BLaER1 treated with 17β-estradiol and CSF1 and Interleukin-3, amounts not matched to agents 10 nM and 100 nM (cell line): ENCODE measurements around the gene GFRA4.

Experiments used
- H3K27ac ChIP-seq, 11 experiments: shearing (Covaris generic); formaldehyde crosslinking; 2 replicates each; pipeline ENCODE4 v1.8.1; 2022
- H3K27me3 ChIP-seq, 11 experiments: shearing (Covaris generic); formaldehyde crosslinking; 2 replicates each; pipeline ENCODE4 v1.8.1; 2022
- H3K36me3 ChIP-seq, 11 experiments: shearing (Covaris generic); formaldehyde crosslinking; 2 replicates each; pipeline ENCODE4 v1.8.1; 2022
- H3K4me1 ChIP-seq, 10 experiments: shearing (Covaris generic); formaldehyde crosslinking; 2 replicates each; pipeline ENCODE4 v1.8.1; 2022
- H3K4me2 ChIP-seq, 11 experiments: shearing (Covaris generic); formaldehyde crosslinking; 2 replicates each; pipeline ENCODE4 v1.8.1; 2022
- H3K4me3 ChIP-seq, 10 experiments: shearing (Covaris generic); formaldehyde crosslinking; 2 replicates each; pipeline ENCODE4 v1.8.1; 2022
- H3K9ac ChIP-seq, 11 experiments: shearing (Covaris generic); formaldehyde crosslinking; 2 replicates each; pipeline ENCODE4 v1.8.1; 2022
- H3K9me3 ChIP-seq, 11 experiments: shearing (Covaris generic); formaldehyde crosslinking; replicated peaks in 1 of 11; 2 replicates each; pipeline ENCODE4 v1.8.1; 2022
- H4K20me1 ChIP-seq, 11 experiments: shearing (Covaris generic); formaldehyde crosslinking; 2 replicates each; pipeline ENCODE4 v1.8.1; 2022
- Cebpa-rat ChIP-seq, 11 experiments: shearing (Covaris generic); IDR thresholded peaks; 2 replicates each; pipeline ENCODE4 v1.8.1; 2022

Gene GFRA4

DNA sequence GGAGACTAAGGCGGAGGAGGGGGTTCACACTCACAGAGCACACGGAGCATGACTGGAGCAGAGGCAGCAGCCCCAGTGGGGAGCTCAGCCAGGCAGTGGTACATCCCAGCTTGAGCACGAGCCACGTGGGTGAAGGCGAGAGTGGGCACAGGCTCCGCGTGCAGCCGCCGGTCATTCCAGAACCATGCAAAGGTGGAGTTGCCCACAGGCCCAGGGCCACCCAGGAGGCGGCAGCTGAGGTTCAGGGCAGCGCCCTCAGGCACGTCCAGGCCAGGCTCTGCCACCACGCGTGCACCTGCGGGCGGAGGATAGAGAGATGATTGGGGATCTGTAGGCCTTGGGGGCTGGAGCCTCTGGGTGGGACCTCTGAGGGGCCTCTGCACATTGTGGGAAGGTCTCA lies 28.1 kb upstream of the GFRA4 start:
- no peak overlapping the region for H3K9ac ChIP-seq
- peaks cover 0 to 18% (median 9%) of the 10 kb centered on the region in 10 experiments; a peak in 10 of 20 replicates for H3K4me1 ChIP-seq
- no peak overlapping the region for H3K4me2 ChIP-seq
- TF ChIP-seq Cebpa-rat (IDR thresholded peaks at IDR 0.05) = no peak
- no peak overlapping the region for H3K27ac ChIP-seq
- peaks cover 0 to 98% (median 0%) of the 10 kb centered on the region in 11 experiments; a peak in 8 of 22 replicates for H4K20me1 ChIP-seq
- H3K9me3 ChIP-seq = peaks cover 0 to 3% (median under 1%) of the 10 kb centered on the region in 11 experiments; a peak in 6 of 22 replicates
- H3K27me3 ChIP-seq = no peaks in the 10 kb centered on the region
- no peak overlapping the region for H3K4me3 ChIP-seq
- H3K36me3 ChIP-seq = peaks cover 0 to 89% (median 0%) of the 10 kb centered on the region in 11 experiments; a peak in 5 of 22 replicates

DNA sequence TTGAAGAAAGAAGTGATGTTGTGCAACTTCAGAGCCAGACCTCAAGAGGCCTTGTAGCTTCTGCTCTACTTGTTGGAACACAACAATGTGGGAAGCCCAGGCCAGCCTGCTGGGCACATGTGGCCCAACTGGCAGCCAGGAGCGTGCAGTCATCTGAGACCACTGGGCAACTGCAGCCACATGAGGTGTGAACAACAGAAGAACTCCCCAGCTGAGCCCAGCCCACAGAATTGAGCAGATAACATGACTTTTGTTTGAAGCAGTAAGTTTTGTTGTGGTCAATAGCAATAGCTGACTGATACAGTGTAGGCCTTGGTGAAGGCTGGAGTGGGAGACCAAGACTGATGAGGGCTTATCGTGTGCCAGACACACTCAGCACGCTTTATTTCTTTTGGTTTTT lies 27.2 kb upstream of the GFRA4 start:
- TF ChIP-seq Cebpa-rat (IDR thresholded peaks at IDR 0.05) = no peak

DNA sequence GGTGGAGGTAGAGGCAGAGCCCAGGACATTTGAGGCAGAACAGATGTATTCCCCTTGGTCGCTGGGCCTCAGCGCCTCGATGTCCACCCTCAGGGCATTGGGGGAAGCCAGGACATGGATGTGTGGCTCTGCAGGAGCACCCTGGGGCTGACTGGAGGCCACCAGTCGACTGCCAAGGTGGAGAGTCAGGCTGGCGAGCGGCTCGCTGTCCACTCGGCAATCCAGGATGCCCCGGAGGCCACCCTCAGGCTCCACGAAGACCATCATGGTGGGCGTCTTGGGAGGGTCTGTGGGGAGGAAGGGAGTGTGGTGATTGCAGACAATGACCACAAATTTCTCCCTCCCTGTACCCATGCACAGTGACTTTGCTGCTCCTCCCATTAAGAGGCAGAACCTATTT lies 26.8 kb upstream of the GFRA4 start:
- peaks cover 0 to 77% (median 0%) of the 10 kb centered on the region in 11 experiments; a peak in 5 of 22 replicates for H3K36me3 ChIP-seq
- H3K4me2 ChIP-seq = no peak overlapping the region
- H3K9ac ChIP-seq = no peak overlapping the region
- H3K27ac ChIP-seq = no peak overlapping the region
- H4K20me1 ChIP-seq = peaks cover 0 to 87% (median 0%) of the 10 kb centered on the region in 11 experiments; a peak in 8 of 22 replicates
- H3K4me1 ChIP-seq = peaks cover 0 to 18% (median 9%) of the 10 kb centered on the region in 10 experiments; a peak in 10 of 20 replicates
- TF ChIP-seq Cebpa-rat (IDR thresholded peaks at IDR 0.05) = no peak
- no peaks in the 10 kb centered on the region for H3K9me3 ChIP-seq
- peaks cover 0 to 5% (median 0%) of the 10 kb centered on the region in 11 experiments; a peak in 1 of 22 replicates for H3K27me3 ChIP-seq
- H3K4me3 ChIP-seq = no peak overlapping the region

More for the DNA sequence above, 27.2 kb upstream of the GFRA4 start:
- Histone ChIP-seq H3K27me3 (0 out of 22 replicates have a peak, but pooled peaks cover 0 to 1% (median 0%) of the 10 kb centered on the region in 11 experiments), H3K4me1 (peaks cover 0 to 18% (median 9%) of the 10 kb centered on the region in 10 experiments; a peak in 10 of 20 replicates), H3K4me2 (no peak overlapping the region), H3K27ac (no peak overlapping the region), H3K9me3 (no peaks in the 10 kb centered on the region), H3K36me3 (peaks cover 0 to 82% (median 0%) of the 10 kb centered on the region in 11 experiments; a peak in 5 of 22 replicates), H3K9ac (no peak overlapping the region), H3K4me3 (no peak overlapping the region), H4K20me1 (peaks cover 0 to 92% (median 0%) of the 10 kb centered on the region in 11 experiments; a peak in 8 of 22 replicates)

DNA sequence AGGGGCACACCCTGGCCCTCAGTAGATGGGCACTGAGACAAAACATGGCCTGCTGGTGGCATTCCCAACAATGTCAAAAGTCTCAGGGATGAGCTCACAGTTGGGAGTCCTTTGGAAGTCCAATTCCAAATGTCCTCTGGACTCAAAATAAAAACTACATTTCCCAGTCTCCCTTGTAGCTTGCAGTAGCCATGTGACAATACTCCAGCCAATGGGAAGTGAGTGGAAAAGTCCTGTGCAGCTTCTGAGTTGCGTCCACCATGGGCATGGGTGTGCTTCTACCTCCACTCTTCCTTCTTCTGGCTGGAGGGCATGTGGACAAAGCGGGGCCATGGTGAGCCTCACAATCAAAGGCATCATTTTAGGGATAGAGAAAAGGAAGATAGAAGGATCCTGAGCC lies 24.5 kb upstream of the GFRA4 start:
- H3K36me3 ChIP-seq = peaks cover 0 to 54% (median 0%) of the 10 kb centered on the region in 11 experiments; a peak in 5 of 22 replicates
- H3K9ac ChIP-seq = no peak overlapping the region
- no peak overlapping the region for H3K4me2 ChIP-seq
- H3K4me3 ChIP-seq = no peak overlapping the region
- no peaks in the 10 kb centered on the region for H3K9me3 ChIP-seq
- H3K27me3 ChIP-seq = peaks cover 11 to 26% (median 14%) of the 10 kb centered on the region in 11 experiments
- H3K27ac ChIP-seq = no peak overlapping the region
- H4K20me1 ChIP-seq = peaks cover 0 to 64% (median 0%) of the 10 kb centered on the region in 11 experiments; a peak in 6 of 22 replicates
- H3K4me1 ChIP-seq = peaks cover 0 to 18% (median 9%) of the 10 kb centered on the region in 10 experiments; a peak in 10 of 20 replicates
- TF ChIP-seq Cebpa-rat (IDR thresholded peaks at IDR 0.05) = no peak

DNA sequence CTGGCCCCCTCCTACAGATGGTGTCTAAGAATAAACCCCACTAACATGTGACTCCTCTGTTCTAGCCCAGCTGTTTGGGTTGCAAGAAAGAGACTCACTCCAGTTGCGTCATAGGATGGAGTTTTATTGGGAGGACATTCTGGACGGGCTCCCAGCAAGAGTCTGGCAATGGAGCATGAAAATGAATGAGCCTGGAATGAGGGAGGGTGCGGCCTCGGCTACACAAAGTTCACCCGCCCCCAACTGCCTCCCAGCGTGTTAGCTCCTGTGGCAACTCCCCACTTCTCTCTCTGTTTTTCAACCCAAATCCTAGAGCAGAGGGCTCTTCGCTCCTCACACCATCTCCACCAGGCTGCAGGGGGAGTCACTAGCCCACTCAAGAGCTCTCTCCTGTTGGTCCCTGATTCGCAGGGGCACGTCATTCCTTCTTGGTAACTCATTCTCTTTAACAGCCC lies 23.7 kb upstream of the GFRA4 start:
- H3K27me3 ChIP-seq = peaks cover 18 to 34% (median 22%) of the 10 kb centered on the region in 11 experiments
- H3K36me3 ChIP-seq = peaks cover 0 to 46% (median 0%) of the 10 kb centered on the region in 11 experiments; a peak in 5 of 22 replicates
- peaks cover 0 to 18% (median 9%) of the 10 kb centered on the region in 10 experiments; a peak in 10 of 20 replicates for H3K4me1 ChIP-seq
- H4K20me1 ChIP-seq = peaks cover 0 to 57% (median 0%) of the 10 kb centered on the region in 11 experiments; a peak in 6 of 22 replicates
- H3K9ac ChIP-seq = no peak overlapping the region
- peak overlapping the region in 6 of 11 experiments; percentile 4 to 39 (median 21); a peak in 5 of 22 replicates for H3K4me2 ChIP-seq
- no peaks in the 10 kb centered on the region for H3K9me3 ChIP-seq
- peak in 1 of 11 experiments; percentile 50; a peak in 2 of 22 replicates for TF ChIP-seq Cebpa-rat (IDR thresholded peaks at IDR 0.05)
- H3K27ac ChIP-seq = no peak overlapping the region
- H3K4me3 ChIP-seq = no peak overlapping the region

DNA sequence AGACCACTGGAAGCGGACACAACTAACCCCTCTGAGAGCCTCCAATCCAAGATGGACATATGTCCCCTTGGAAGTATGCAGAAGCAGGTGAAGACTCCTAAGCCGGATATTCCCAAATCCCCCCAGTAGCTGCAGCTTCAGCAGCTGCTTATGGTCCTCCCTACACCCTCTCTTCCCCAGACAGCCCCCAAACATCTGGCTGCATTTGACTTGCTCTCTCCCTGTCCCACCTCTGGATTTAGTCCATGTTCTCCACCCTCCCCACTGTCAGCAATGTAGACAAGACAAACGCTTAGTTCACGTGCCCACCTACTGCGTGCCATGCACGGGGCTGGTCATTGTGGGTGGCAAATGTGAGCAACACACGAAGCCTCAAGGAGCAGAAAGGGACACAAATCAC lies 23.2 kb upstream of the GFRA4 start:
- peaks cover 23 to 39% (median 26%) of the 10 kb centered on the region in 11 experiments for H3K27me3 ChIP-seq
- H3K4me1 ChIP-seq = peaks cover 0 to 18% (median 9%) of the 10 kb centered on the region in 10 experiments; a peak in 10 of 20 replicates
- no peak overlapping the region for H3K27ac ChIP-seq
- H3K4me2 ChIP-seq = peak overlapping the region in 6 of 11 experiments; percentile 4 to 39 (median 21); a peak in 5 of 22 replicates
- no peak overlapping the region for H3K4me3 ChIP-seq
- peaks cover 0 to 52% (median 0%) of the 10 kb centered on the region in 11 experiments; a peak in 7 of 22 replicates for H4K20me1 ChIP-seq
- peaks cover 0 to 42% (median 0%) of the 10 kb centered on the region in 11 experiments; a peak in 5 of 22 replicates for H3K36me3 ChIP-seq
- no peaks in the 10 kb centered on the region for H3K9me3 ChIP-seq
- no peak for TF ChIP-seq Cebpa-rat (IDR thresholded peaks at IDR 0.05)
- no peak overlapping the region for H3K9ac ChIP-seq

DNA sequence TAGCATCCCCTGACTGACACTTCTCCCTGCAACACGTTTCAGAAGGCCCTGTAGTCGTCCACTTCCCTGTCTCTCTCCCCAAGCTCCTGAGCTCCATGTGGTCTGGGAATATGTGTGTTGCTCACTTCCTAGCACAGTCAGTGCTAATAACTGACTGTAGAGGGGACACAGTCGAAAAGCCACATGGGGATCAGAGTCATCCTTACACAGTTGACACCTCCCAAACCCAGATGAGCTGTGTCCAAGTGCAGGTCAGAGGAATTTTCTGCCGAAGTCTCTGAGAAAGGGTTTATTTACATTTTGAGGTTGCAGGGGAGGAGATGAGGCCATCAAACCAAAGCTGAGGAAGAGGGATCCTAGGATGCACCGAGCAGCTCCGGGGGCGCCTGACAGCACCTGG lies 22.1 kb upstream of the GFRA4 start:
- Histone ChIP-seq H3K27ac (no peak overlapping the region), H3K9me3 (no peaks in the 10 kb centered on the region), H4K20me1 (peaks cover 0 to 41% (median 0%) of the 10 kb centered on the region in 11 experiments; a peak in 7 of 22 replicates), H3K4me3 (no peak overlapping the region), H3K27me3 (peaks cover 34 to 49% (median 37%) of the 10 kb centered on the region in 11 experiments), H3K36me3 (peaks cover 0 to 31% (median 0%) of the 10 kb centered on the region in 11 experiments; a peak in 4 of 22 replicates), H3K4me2 (no peak overlapping the region), H3K4me1 (peaks cover 0 to 22% (median 9%) of the 10 kb centered on the region in 10 experiments; a peak in 11 of 20 replicates), H3K9ac (no peak overlapping the region)
- TF ChIP-seq Cebpa-rat (IDR thresholded peaks at IDR 0.05) = no peak

DNA sequence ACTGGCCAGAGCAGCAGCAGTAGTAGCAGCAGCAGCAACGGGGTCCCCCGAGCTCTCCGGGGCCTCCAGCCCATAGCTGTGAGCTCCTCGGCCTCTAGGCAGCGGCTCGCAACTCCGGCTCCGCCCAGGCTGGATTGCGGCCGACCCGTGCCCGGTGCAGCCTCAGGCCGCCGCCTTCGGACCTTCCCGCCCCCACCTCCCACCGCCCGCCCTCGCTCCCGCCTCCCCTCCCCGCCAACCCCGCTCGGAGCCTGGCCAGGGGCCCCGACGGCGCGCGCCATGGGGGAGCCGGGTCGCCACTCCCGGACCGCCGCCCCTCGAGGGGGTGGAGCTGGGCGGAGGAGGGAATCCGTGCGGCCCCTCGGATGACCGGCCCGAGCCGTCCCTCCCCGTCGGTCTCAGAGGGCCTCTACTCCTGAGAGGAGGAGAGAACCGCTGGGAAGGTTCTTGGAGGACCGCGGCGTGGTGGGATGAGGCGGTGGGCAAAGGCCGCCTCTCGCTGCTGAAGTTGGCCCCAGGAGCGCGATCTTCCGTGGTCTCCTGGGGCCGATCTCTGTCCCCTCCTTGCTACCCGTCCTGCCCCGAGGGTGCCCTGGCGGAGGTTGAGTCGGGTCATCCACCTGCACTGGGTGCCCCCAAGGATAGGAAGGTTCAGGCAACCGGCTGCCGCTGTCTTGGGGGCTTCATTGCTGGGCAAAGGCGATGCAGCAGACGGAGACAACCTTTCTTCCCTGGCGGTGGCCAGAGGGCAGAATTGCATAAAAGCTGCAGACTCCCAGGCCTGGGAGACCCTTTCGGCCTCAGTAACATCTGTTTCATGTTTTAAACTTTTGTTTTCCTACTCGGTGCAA lies 19.0 kb upstream of the GFRA4 start, which contains the start of gene ADAM33:
ADAM33 (minus strand) TSS at position 80 of the 851 bp plus-strand sequence; CDS start at position 74, 6 bp downstream.
- Histone ChIP-seq H3K4me3 (no peak within 1 kb of the TSS), H3K36me3 (no peaks in the 10 kb centered on the region), H3K27me3 (peaks cover 46 to 69% (median 59%) of the 10 kb centered on the region in 11 experiments)

More for the DNA sequence above, 19.0 kb upstream of the GFRA4 start, which contains the start of gene ADAM33:
- H4K20me1 ChIP-seq = peaks cover 0 to 10% (median 0%) of the 10 kb centered on the region in 11 experiments; a peak in 5 of 22 replicates
- peaks cover 4 to 22% (median 12%) of the 10 kb centered on the region in 10 experiments for H3K4me1 ChIP-seq
- no peak within 1 kb of the TSS for H3K4me2 ChIP-seq
- no peak within 1 kb of the TSS for H3K27ac ChIP-seq
- TF ChIP-seq Cebpa-rat (IDR thresholded peaks at IDR 0.05) = no peak
- no peaks in the 10 kb centered on the region for H3K9me3 ChIP-seq
- no peak within 1 kb of the TSS for H3K9ac ChIP-seq
